Measurements from ENCODE around the gene CPNE8. TPM values are rescaled to one million over a fixed set of nuclear protein-coding genes. Genes with fewer than 3 reads are reported as not detected.

Gene CPNE8
- total RNA-seq, 2 experiments from 2014 or later = 3.5 to 5.7 TPM

DNA sequence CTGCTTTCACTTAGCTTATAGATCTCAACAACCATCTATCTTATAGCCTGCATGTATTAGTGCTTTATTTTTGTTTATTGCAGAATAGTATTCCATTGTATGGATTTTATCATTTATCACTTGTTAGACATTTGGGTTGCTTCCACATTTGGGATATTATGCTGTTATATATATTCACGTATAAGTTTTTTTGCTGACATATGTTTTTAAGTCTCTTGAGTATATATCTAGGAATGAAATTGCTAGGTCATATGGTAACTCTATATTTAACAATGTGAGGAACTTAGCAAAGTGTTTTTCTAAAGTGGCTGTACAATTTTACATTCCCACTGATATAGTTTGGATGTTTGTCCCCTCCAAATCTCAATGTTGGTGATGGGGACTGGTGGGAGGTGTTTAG, 208.1 kb downstream of the CPNE8 start:
- no peak overlapping the region for H3K4me3 Mint-ChIP-seq
- no peak overlapping the region for H3K27ac Mint-ChIP-seq
- DNase-seq = no peak
- CTCF ChIA-PET = interaction anchor here (0.6 kb wide), 1 partner anchor 28 kb away, joined by 6 read pairs; no protein-coding TSS in a partner anchor
- no peaks in the 10 kb centered on the region for H3K4me1 Mint-ChIP-seq (ENCODE audit: low read depth)
- no peaks in the 10 kb centered on the region for H3K27me3 Mint-ChIP-seq (ENCODE audit: low read depth)
- H3K9me3 Mint-ChIP-seq = peaks cover 5% of the 10 kb centered on the region
- intact Hi-C loops (cut with micrococcal nuclease) = no loop called here
- peaks cover 2% of the 10 kb centered on the region for H3K36me3 Mint-ChIP-seq (ENCODE audit: low read depth)

DNA sequence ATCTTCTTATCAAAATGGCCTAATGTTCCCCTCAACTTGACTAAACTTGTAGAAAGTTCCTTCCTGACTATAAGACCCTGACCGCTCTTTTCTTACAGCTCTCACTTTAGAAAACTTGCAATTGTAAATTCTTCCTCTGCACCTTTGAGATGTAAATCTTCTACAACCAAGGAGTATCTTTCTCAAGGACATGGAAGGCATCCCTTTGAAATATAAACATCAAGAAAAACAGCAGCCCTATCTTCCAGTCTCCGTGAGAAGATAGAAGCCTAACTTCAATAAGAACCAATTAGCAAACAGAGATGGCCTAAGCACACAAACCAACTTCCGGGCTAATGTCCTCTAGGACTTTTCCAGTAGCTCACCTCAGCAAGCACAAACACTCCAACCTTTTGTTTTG, 210.3 kb downstream of the CPNE8 start:
- H3K4me3 Mint-ChIP-seq = no peak overlapping the region
- H3K27ac Mint-ChIP-seq = no peak overlapping the region
- no peak for DNase-seq
- H3K4me1 Mint-ChIP-seq (ENCODE audit: low read depth) = no peaks in the 10 kb centered on the region
- H3K9me3 Mint-ChIP-seq = peaks cover 1% of the 10 kb centered on the region
- intact Hi-C loops (cut with micrococcal nuclease) = no loop called here
- no peaks in the 10 kb centered on the region for H3K36me3 Mint-ChIP-seq (ENCODE audit: low read depth)
- no peaks in the 10 kb centered on the region for H3K27me3 Mint-ChIP-seq (ENCODE audit: low read depth)
- CTCF ChIA-PET = no interaction called here

DNA sequence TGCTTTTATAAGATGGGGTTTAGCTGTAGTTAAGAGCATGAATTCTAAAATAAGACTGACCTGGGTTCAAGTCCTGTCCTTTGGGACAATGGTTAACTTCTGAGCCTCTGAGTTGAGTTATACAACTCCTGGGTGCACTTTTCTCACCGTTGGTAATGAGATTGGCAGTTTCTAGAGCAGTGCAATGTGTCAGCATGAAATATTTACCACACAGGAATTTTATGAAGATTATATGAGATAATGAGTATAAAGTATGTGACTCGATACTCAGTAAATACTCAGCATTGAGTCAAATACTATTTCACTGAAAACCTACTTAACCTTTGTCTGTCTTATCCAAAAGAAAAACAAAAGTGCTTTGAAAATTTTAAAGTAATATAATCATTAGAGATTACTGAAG, 214.2 kb downstream of the CPNE8 start:
- no peaks in the 10 kb centered on the region for H3K36me3 Mint-ChIP-seq (ENCODE audit: low read depth)
- intact Hi-C loops (cut with micrococcal nuclease) = no loop called here
- H3K9me3 Mint-ChIP-seq = peaks cover 6% of the 10 kb centered on the region
- no peak overlapping the region for H3K4me3 Mint-ChIP-seq
- H3K27ac Mint-ChIP-seq = no peak overlapping the region
- DNase-seq = no peak
- no peaks in the 10 kb centered on the region for H3K27me3 Mint-ChIP-seq (ENCODE audit: low read depth)
- CTCF ChIA-PET = no interaction called here
- H3K4me1 Mint-ChIP-seq (ENCODE audit: low read depth) = no peaks in the 10 kb centered on the region

DNA sequence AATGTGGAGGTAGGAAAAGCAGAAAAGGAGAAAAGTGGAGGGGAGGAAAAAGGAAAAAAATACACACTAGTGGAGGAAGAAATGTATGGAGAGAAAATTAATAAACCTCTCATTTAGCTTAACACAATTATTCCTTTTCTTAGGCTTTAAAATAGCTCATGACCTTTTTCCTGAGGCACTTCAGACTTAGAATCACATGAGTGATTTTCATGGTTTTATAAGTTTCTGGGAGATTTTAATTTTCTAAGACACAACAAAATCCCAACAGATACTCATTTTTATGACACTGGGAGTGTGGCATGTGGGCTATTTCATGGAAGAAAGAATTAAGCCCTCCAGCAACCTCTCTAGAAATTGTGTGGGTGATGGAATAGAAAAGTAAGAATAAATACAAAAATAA, 214.7 kb downstream of the CPNE8 start:
- Mint-ChIP-seq H3K4me3 (no peak overlapping the region), H3K27me3 (ENCODE audit: low read depth) (no peaks in the 10 kb centered on the region), H3K27ac (no peak overlapping the region), H3K36me3 (ENCODE audit: low read depth) (no peaks in the 10 kb centered on the region), H3K9me3 (peaks cover 7% of the 10 kb centered on the region), H3K4me1 (ENCODE audit: low read depth) (no peaks in the 10 kb centered on the region)
- CTCF ChIA-PET = no interaction called here
- DNase-seq = no peak
- intact Hi-C loops (cut with micrococcal nuclease) = no loop called here

DNA sequence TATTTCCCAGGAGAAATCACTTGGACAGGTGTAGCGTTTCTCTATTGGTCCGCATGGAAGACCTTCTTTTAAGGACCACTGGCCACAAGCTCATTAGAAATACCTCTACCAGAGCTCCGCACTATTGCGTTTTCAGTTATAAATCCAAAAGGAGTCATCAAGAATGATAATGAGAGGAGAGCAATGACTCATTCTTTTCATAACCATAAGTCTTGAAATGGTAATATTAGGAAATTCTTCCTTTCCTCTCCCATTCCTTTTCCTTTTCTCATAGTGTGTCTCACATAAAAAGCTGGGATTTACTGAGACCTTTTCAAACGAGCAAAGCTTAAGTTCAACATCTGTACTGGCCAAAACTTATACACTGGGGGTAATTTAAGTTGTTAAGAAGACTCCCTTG, 215.7 kb downstream of the CPNE8 start:
- CTCF ChIA-PET = no interaction called here
- H3K36me3 Mint-ChIP-seq (ENCODE audit: low read depth) = peaks cover 1% of the 10 kb centered on the region
- no peak for DNase-seq
- intact Hi-C loops (cut with micrococcal nuclease) = no loop called here
- no peak overlapping the region for H3K4me3 Mint-ChIP-seq
- no peaks in the 10 kb centered on the region for H3K27me3 Mint-ChIP-seq (ENCODE audit: low read depth)
- H3K9me3 Mint-ChIP-seq = peaks cover 7% of the 10 kb centered on the region
- H3K27ac Mint-ChIP-seq = no peak overlapping the region
- H3K4me1 Mint-ChIP-seq (ENCODE audit: low read depth) = no peaks in the 10 kb centered on the region

DNA sequence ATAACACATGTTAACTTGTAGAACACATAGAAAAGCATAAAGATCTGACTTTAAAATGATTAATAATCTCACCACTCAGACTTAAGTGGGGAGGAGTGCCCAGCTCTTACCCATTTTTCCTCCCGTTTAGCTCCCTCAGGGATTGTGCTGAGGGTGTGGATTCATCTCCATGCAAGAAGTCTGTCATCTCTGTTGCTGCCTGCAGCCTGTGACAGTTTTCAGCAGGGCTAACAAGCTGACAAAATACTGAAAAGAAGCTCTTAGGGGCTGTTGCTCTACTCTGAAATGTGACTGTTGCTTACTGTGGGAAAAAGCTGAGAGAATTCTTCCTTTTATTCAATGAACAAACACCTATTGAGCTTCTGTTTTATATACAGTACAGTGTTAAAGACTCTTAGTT, 216.2 kb downstream of the CPNE8 start:
- Mint-ChIP-seq H3K27ac (no peak overlapping the region), H3K9me3 (peaks cover 7% of the 10 kb centered on the region)

DNA sequence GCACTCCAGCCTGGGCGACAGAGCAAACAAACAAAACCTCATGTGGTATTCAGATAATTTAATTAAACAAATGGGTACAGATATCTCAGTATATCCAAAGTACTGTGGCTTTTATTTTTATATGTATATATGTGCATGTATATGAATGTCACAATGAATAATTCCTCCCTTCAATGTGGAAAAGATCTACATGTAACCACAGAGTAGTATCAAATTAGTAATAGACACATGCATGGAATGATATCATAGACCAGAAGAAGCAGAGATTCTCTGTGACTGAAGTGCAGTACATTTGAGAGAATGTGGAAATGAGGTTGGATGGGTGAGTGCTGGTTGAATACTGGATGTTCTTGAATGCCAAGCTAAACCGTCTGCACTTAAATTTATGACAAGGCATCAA, 222.9 kb downstream of the CPNE8 start:
- peaks cover 4% of the 10 kb centered on the region for H3K9me3 Mint-ChIP-seq
- H3K4me1 Mint-ChIP-seq (ENCODE audit: low read depth) = no peaks in the 10 kb centered on the region
- intact Hi-C loops (cut with micrococcal nuclease) = no loop called here
- H3K36me3 Mint-ChIP-seq (ENCODE audit: low read depth) = peaks cover 1% of the 10 kb centered on the region
- no peak for DNase-seq
- CTCF ChIA-PET = no interaction called here
- H3K27me3 Mint-ChIP-seq (ENCODE audit: low read depth) = no peaks in the 10 kb centered on the region
- no peak overlapping the region for H3K4me3 Mint-ChIP-seq
- no peak overlapping the region for H3K27ac Mint-ChIP-seq

More for the DNA sequence above, 216.2 kb downstream of the CPNE8 start:
- no peaks in the 10 kb centered on the region for H3K4me1 Mint-ChIP-seq (ENCODE audit: low read depth)
- peaks cover 1% of the 10 kb centered on the region for H3K36me3 Mint-ChIP-seq (ENCODE audit: low read depth)
- DNase-seq = no peak
- CTCF ChIA-PET = no interaction called here
- no peak overlapping the region for H3K4me3 Mint-ChIP-seq
- H3K27me3 Mint-ChIP-seq (ENCODE audit: low read depth) = no peaks in the 10 kb centered on the region
- intact Hi-C loops (cut with micrococcal nuclease) = no loop called here

DNA sequence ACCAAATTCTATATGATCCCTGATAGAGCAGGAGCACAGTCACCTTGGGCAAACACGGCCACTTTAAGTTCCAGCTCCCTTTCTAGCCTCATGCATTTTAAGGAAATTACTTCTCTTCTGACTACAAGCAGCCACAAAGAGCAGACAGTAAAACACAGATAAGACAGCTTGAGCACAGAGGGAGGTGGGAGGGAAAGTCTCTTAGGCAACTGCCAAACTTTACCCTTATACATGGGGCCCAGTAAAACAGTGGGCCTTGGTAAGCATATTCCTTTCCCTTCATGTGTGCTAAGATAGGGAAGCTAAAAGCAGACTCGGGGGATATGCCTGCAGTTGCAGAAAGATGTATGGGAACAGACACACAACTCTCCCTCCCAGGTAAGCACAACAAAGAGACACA, 235.9 kb downstream of the CPNE8 start:
- no peaks in the 10 kb centered on the region for H3K36me3 Mint-ChIP-seq (ENCODE audit: low read depth)
- no peak overlapping the region for H3K4me3 Mint-ChIP-seq
- H3K9me3 Mint-ChIP-seq = no peaks in the 10 kb centered on the region
- no peaks in the 10 kb centered on the region for H3K4me1 Mint-ChIP-seq (ENCODE audit: low read depth)
- H3K27me3 Mint-ChIP-seq (ENCODE audit: low read depth) = no peaks in the 10 kb centered on the region
- no peak overlapping the region for H3K27ac Mint-ChIP-seq
- intact Hi-C loops (cut with micrococcal nuclease) = loop anchor here (5.0 kb wide), 1 partner anchor 238 kb away; the partner anchor contains the start of gene CPNE8
- no peak for DNase-seq
- CTCF ChIA-PET = interaction anchor here (0.6 kb wide), 1 partner anchor 28 kb away, joined by 6 read pairs; no protein-coding TSS in a partner anchor

DNA sequence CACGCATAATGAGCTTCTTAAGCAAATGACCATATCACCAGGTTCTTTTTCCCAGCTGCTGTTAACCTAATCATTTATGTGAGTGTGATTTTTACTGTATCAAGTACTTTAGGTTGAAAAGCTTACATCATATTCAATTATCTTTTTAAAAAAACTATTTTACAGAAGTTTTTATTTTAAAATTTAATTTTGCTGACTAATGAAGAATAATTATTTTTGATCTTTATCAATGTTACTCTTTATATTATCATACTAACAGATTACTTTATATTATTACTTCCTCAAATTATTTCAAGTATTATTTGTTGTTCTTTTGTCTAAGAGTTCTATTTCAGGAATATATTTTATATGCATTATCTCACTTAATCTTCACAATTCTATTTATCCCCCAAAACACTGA, 236.3 kb downstream of the CPNE8 start:
- Mint-ChIP-seq H3K9me3 (no peaks in the 10 kb centered on the region), H3K4me3 (no peak overlapping the region), H3K27me3 (ENCODE audit: low read depth) (no peaks in the 10 kb centered on the region), H3K4me1 (ENCODE audit: low read depth) (no peaks in the 10 kb centered on the region), H3K36me3 (ENCODE audit: low read depth) (no peaks in the 10 kb centered on the region), H3K27ac (no peak overlapping the region)
- no peak for DNase-seq
- CTCF ChIA-PET = interaction anchor here (0.6 kb wide), 1 partner anchor 28 kb away, joined by 6 read pairs; no protein-coding TSS in a partner anchor
- intact Hi-C loops (cut with micrococcal nuclease) = loop anchor here (5.0 kb wide), 1 partner anchor 238 kb away; the partner anchor contains the start of gene CPNE8

DNA sequence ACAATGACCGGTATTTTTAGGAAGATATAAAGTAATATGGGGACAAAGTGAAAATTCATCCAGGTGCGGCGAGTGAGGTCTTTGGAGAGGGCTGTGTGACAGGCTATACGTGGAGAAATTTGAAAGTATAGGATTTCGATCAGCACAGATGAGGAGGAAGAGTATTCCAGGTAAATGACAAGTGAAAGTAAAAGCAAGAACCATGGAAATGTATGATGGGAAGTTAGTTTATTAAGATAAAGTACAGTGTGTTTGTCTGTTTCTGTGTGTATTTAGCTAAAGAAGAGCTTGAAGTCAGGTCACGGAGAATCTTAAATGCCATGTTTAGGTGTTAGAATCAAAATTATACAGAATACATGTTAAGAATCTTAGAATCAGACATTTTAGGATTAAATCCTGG, 239.0 kb downstream of the CPNE8 start:
- Mint-ChIP-seq H3K36me3 (ENCODE audit: low read depth) (peaks cover 8% of the 10 kb centered on the region), H3K4me1 (ENCODE audit: low read depth) (no peaks in the 10 kb centered on the region), H3K27me3 (ENCODE audit: low read depth) (no peaks in the 10 kb centered on the region), H3K27ac (no peak overlapping the region), H3K9me3 (peaks cover 18% of the 10 kb centered on the region), H3K4me3 (no peak overlapping the region)
- intact Hi-C loops (cut with micrococcal nuclease) = loop anchor here (5.0 kb wide), 1 partner anchor 241 kb away; the partner anchor contains the start of gene CPNE8
- no peak for DNase-seq
- CTCF ChIA-PET = no interaction called here

DNA sequence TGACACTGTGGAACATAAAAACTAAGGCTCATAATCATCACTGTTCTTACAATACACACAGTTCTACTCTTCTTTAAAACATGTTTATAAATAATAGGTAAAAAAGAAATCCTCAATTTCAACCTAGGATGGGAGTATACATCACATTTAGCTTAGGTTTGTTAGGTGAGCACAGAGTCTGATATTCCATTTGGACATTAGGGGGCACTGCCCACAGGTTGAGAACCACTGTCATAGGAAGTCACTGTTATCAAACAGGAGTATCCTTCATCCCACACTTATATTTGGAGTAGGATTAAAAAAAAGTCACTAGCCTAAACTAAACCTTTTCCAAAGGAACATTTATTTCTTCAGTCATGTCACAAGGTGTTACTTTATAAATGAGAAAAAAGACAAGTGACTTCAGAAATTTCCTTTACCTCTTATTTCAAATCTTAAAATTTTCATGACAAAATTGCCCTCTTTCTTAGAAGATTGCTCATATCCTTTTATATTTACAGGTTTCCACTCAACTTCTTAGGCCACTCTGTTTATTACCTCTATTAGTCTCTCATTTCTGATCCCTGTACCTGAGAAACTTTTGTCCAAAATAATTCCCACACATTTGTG, 240.6 kb downstream of the CPNE8 start:
- Mint-ChIP-seq H3K27me3 (ENCODE audit: low read depth) (no peaks in the 10 kb centered on the region), H3K27ac (no peak overlapping the region), H3K4me3 (no peak overlapping the region), H3K9me3 (peaks cover 24% of the 10 kb centered on the region), H3K4me1 (ENCODE audit: low read depth) (no peaks in the 10 kb centered on the region), H3K36me3 (ENCODE audit: low read depth) (peaks cover 12% of the 10 kb centered on the region)
- CTCF ChIA-PET = interaction anchor here (0.6 kb wide), 1 partner anchor 289 kb away, joined by 3 read pairs; no protein-coding TSS in a partner anchor
- intact Hi-C loops (cut with micrococcal nuclease) = loop anchor here (2.0 to 5.0 kb wide), 3 partner anchors 243 to 608 kb away; partner anchors contain the start of gene CPNE8
- no peak for DNase-seq

DNA sequence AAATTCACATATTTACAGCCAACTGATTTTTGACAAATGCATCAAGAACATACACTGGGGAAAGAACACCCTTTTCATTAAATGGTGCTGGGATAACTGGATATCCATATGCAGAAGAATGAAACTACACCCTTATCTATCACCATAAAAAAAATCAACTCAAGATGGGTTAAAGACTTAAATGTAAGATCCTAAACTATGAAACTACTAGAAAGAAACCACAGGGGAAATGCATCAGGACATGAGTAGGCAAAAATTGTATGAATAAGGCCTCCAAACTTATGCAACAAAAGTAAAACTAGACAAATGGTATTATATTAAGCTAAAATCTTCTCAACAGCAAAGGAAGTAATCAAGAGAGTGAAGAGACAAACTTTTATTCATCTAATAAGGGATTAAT, 242.6 kb downstream of the CPNE8 start:
- no peak overlapping the region for H3K4me3 Mint-ChIP-seq
- DNase-seq = no peak
- H3K9me3 Mint-ChIP-seq = peaks cover 37% of the 10 kb centered on the region
- CTCF ChIA-PET = no interaction called here
- intact Hi-C loops (cut with micrococcal nuclease) = no loop called here
- H3K27me3 Mint-ChIP-seq (ENCODE audit: low read depth) = no peaks in the 10 kb centered on the region
- peaks cover 15% of the 10 kb centered on the region for H3K36me3 Mint-ChIP-seq (ENCODE audit: low read depth)
- H3K27ac Mint-ChIP-seq = no peak overlapping the region
- no peaks in the 10 kb centered on the region for H3K4me1 Mint-ChIP-seq (ENCODE audit: low read depth)

DNA sequence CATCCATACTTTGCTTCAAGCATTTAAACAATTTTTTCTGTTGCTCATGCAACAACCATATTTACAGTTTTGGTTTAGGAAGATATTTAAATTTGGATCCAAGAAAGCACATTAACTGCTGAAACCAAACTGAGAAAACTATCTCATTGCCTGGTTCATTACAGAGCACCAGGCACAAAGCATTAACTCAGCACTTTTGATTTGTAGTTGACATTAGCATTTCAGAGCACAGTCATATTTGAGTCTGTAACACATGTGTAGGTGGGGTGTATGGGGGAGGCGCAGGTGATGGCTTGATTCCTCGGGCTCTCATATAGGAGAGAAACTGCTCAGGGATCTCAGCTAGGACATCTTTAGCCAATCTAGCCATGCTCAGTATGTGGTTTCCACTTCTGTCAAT, 251.7 kb downstream of the CPNE8 start:
- H3K9me3 Mint-ChIP-seq = peaks cover 4% of the 10 kb centered on the region
- no peaks in the 10 kb centered on the region for H3K27me3 Mint-ChIP-seq (ENCODE audit: low read depth)
- H3K4me3 Mint-ChIP-seq = no peak overlapping the region
- intact Hi-C loops (cut with micrococcal nuclease) = no loop called here
- no peak overlapping the region for H3K27ac Mint-ChIP-seq
- CTCF ChIA-PET = no interaction called here
- H3K36me3 Mint-ChIP-seq (ENCODE audit: low read depth) = peaks cover 2% of the 10 kb centered on the region
- no peak for DNase-seq
- no peaks in the 10 kb centered on the region for H3K4me1 Mint-ChIP-seq (ENCODE audit: low read depth)

Data from activated naive CD4-positive, alpha-beta T cell treated with anti-CD3 and anti-CD28 coated beads for 36 hours (primary cell).